ENCODE results near the gene NTNG2. TPM values are rescaled to one million over a fixed set of nuclear protein-coding genes. Genes with fewer than 3 reads are reported as not detected.

Gene NTNG2
- polyA plus RNA-seq, 4 donors: 0.33 to 0.50 (median 0.38) TPM

DNA sequence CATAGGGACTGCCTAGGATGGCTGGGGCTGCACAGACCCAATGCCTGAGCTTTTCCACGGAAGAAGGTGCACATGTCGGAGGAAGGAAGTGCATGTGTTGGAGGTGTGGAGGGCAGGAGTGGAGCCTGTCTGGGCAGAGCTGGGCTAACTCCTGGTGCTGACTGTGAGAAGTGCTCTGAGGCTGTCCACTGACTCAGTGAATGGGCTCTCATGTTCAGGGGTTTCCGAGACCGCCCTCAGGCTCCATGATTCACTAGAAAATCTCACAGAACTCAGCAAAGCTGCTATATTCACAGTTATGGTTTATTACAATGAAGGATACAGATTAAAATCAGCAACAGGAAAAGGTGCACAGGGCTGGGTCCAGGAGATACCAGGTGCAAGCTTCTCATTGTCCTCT is 37.2 kb downstream of the NTNG2 start:
- no peak for DNase-seq (ENCODE audit: low read depth in 4 of 4, low spot score in 3 of 4)

GRCh38 chr9:132200706-132201105 is 38.8 kb downstream of the NTNG2 start:
- no peak for DNase-seq (ENCODE audit: low read depth in 4 of 4, low spot score in 3 of 4)

DNA sequence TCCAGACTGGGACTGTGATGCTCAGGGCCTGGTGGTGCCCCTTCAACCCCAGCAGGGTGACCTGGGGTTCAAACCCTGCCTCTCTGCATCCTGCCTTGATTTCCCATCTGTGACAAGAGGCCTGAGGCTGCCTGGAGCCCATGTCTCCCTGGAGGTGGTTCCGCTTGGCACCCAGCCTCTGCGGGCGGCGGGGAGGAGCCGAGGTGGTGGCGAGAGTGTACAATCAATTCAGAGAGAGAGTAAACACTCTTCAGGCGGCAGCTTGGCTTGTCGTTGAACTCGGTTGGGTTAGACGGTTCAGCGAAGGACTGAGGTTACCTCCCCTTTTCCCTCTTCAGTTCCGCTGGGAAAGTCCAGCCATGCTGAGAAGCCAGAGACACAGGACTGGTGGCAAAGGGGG is 39.3 kb downstream of the NTNG2 start:
- no peak for DNase-seq (ENCODE audit: low read depth in 4 of 4, low spot score in 3 of 4)

DNA sequence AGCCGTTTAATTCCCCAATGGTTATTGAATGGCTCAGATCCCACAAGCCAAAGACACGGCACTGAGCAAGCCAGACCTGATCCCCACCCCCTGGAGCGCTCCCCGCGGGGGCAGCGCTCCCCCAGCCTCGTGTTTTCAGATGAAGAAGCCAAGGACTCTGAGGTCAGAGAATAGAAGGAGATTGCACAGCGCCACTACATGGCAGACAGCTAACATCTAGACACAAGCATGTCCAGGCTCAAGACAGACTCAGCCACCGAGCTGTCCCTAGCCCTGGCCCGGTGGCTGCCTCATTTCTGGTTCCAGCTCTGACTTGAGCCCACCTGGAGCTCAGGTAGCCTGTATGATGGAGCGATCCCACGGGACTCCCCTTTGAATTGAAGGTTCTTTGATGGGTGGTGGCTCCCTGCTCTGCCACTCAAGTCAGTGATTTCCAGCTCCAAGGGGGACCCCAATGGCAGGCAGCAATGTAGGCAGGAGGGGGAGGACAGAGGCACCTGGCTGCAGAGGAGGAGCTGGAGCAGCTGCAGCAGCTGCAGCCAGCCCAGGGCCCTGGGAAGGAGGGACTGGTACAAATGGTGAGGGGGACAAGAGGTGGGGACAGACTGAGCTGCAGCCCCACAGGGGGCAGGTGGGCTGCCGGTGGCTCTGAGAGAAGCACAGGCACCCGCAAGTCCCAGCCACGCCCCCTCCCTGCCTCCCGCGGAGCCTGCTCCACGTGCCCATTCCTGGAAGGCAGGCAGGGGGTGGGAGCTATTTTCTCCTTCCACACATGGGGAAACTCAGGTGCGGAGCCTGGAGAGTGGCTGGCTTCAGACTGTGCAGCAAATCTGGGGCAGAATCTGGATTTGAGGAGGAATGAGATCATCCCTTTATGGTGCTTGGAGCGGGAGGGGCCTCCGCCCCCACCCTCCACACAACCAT is 40.2 kb downstream of the NTNG2 start:
- DNase-seq (ENCODE audit: low read depth in 4 of 4, low spot score in 3 of 4): no peak

DNA sequence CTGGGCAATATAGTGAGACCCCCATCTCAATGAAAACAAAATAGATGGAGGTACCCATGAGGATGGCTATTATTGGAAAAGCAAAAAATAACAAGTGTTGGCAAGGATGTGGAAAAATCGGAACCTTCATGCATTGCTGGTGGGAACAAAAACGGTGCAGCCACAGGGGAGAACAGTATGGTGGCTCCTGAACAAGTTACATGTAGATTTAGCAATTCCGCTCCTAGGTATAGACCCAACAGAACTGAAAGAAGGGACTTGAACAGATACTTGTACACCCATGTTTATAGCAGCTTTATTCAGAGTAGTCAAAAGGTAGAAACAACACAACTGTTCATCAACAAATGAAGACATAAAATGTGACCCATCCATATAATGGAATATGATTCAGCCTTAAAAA is 43.0 kb downstream of the NTNG2 start:
- no peak for DNase-seq (ENCODE audit: low read depth in 4 of 4, low spot score in 3 of 4)

DNA sequence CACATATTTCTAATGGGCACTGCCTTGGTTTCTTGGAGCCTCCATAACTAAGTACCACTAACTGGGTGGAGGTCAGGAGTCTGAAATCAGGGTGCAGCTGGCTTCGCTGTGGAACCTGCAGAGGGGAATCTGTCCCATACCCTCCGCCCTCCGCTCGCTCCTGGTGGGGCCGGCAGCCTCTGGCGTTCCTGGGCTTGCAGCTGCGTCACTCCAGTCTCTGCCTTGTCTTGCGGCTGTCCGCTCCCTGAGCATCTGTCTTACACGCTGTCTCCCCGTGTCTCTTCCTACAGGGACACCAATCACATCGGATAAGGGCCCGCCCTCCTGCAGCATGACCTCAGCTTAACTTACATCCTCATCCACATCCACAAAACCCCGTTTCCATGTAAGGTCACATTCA is 45.4 kb downstream of the NTNG2 start:
- DNase-seq (ENCODE audit: low read depth in 4 of 4, low spot score in 3 of 4): no peak

DNA sequence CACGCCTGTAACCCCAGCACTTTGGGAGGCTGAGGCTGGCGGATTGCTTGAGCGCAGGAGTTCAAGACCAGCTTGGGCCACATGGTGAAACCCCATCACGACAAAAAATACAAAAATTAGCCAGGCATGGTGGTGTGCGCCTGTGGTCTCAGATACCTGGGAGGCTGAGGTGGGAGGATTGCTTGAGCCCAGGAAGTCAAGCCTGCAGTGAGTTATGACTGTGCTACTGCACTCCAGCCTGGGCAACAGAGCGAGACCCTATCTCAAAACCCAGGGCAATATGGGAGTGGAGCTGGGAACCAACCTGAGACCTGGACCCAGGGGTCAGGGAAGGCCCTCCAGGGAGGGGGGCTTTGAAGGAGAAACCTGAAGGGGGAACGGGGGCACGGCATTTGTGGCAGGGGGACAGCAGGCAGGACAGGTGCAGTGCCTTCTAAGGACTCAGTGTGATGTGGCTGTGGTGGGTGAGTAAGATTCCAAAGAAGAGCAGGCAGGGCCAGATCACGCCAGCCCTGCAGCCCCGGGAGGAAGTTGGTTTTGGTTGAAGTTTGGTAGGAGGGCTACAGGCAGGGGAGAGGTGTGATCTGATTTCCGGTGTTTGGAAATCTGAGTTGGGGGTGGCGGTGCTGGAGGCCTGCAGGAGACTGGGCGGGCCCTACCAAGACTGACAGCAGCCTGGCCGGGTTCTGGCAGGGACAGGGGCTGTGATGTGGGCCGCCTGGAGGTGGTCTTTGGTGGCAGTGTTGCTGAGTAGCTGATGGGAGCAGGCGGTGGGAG is 46.2 kb downstream of the NTNG2 start:
- DNase-seq (ENCODE audit: low read depth in 4 of 4, low spot score in 3 of 4): no peak

- no peak for DNase-seq (ENCODE audit: low read depth in 4 of 4, low spot score in 3 of 4)
These were observed 47.4 kb downstream of the NTNG2 start for GRCh38 chr9:132209228-132209627.

GRCh38 chr9:132210472-132211145 is 48.8 kb downstream of the NTNG2 start:
- DNase-seq (ENCODE audit: low read depth in 4 of 4, low spot score in 3 of 4): no peak

- no peak for DNase-seq (ENCODE audit: low read depth in 4 of 4, low spot score in 3 of 4)
These were observed 49.7 kb downstream of the NTNG2 start for GRCh38 chr9:132211570-132211969.

DNA sequence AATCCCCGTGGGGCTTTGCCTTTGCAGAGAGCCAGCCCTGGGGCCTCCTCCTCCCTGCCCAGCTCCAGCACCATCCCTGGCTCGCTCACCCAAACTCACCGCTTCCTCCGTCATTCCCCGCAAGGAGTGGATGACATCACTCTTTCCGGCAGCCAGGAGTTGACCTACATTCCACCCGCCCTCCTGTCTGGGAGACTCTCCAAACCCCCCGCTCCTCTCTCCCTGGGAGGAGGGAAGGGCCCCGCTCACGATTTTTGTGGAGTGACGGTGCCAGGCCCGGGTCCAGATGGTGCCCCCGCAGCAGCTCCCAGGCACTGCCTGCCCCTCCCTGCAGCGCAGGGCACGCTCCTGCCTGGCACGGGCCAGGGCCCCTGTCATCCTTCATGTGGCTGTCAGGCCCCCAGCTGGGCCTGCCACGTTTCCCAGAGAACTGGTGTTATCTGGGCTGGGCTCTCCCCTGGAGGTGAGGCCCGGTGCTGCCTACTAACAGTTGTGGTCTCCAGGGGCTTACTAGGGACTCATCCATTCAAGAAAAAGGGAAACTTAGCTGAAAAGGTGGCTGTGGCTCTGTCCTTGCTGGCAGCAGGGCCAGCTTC is 52.3 kb downstream of the NTNG2 start:
- DNase-seq (ENCODE audit: low read depth in 4 of 4, low spot score in 3 of 4): peak in 2 of 4 donors; percentile 16 to 47

DNA sequence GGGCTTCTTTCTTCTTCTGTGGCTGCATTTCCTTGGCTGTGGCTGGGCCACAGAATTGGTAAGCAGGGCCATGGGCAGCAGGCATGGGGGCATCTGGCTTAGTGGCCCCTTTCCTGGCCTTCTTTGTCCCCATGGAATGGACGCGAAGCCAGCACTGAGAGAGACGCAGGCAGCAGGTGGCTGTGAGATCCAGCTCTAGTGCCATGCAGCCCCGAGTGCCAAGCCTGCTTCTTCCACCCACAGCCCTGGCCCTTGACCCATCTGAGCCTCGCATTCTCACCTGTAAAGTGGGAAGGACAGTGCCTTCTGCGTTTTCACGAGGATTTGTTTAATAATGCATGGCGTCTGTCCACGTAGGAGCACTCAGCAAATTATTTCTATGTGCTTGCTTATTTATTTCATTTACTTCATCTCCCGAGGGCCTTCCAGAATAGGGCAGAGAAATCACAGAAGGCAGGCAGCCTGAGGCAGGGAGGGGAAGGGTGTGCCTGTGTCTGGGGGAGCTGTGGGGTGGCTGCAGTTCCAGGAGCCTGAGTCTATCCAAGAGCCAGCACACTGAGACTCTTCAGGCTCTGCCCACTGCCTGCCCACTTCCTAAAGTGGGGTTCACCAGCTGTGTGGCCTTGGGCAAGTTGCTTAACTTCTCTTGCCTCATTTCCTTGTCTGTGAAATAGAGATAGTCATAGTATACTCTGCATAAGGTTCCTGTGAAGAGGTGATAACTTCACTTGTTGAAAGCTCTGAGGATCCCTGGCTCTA is 55.2 kb downstream of the NTNG2 start:
- DNase-seq (ENCODE audit: low read depth in 4 of 4, low spot score in 3 of 4): no peak

- DNase-seq (ENCODE audit: low read depth in 4 of 4, low spot score in 3 of 4): no peak
These were observed 56.4 kb downstream of the NTNG2 start for GRCh38 chr9:132218208-132218607.

DNA sequence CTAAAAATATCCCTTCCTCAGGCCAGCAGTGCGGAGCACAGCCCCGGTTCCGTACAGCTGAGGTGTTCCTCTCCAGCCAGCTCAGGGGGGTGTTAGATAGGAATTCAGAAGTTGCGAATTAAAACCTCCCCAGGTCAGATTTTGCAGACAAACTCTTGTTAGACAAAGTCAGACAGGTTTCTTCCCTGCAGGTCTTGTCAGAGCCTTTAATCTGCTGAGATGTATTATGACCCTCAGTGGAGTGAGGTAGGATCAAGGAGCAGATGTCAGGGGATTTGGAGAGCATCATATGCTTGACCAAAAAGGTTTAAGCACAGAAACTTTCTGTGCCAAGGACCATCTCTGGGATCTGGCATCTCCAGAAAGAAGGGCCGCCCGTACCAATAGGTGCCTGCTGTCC is 60.1 kb downstream of the NTNG2 start:
- DNase-seq (ENCODE audit: low read depth in 4 of 4, low spot score in 3 of 4): no peak

DNA sequence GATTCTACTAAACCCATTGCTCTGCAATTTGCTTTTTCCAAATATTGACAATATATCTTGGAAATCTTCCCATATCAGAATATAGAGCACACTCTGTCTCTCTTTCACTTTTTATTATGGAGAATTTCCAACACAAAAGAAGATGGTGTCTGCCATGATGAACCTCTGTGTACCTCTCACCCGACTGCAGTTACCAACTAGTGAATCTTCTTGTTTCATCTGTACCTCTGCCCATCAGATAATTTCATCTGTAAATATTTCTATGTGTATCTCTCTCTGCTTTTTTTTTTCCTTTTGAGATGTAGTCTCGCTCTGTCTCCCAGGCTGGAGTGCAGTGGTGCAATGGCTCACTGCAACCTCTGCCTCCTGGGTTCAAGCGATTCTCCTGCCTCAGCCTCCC is 62.8 kb downstream of the NTNG2 start:
- DNase-seq (ENCODE audit: low read depth in 4 of 4, low spot score in 3 of 4): no peak

DNA sequence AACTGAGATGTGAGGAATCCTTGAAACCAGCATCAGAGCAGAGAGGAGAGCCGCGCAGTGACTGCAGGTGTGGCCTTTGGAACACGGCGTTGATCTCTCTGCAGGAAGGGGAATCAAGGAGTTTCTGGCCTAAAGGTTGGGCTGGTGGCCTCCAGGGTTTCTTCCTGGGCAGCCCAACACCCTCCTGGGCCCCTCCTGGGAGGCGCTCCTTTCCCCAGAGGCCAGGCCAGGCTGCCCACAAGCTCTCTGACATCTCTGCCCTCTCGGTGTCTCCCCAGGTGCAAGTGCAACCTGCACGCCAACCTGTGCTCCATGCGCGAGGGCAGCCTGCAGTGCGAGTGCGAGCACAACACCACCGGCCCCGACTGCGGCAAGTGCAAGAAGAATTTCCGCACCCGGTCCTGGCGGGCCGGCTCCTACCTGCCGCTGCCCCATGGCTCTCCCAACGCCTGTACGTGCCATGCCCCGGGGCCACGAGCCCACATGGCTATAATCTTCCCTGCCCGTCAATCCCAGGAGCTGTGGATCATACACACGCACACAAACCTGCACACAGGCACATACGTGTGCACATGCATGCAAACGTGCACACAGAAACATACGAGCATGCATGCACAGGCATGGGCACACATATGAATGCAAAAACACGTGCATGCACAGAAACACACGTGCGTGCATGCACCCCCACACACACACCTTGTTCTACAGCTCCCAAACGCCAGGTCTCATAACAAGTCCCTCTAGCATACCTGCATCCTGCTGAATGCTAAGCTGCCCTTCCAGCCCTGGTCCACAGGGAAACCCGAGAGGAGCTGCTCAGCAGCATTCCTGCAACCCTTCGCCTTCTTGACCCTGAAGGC is 64.9 kb downstream of the NTNG2 start:
- DNase-seq (ENCODE audit: low read depth in 4 of 4, low spot score in 3 of 4): no peak

DNA sequence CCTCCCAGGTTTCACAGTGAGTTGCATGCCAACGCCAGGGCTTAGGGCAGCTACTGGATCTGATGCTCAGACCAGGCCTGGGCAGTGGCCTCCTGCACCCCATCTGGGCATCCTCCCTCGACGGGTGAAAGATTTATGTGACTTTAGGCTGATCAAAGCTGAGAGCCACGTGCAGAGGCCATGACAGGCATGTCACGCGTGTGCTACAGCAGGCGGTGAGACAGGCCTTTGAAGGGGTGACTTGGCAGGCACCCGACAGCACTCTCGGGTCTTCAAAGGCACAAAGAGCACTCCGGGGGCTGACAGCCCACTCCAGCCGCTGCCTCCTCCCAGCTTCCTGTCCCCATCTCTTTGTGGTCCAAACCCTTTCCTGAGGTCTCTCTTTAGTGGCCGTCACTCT is 66.2 kb downstream of the NTNG2 start:
- no peak for DNase-seq (ENCODE audit: low read depth in 4 of 4, low spot score in 3 of 4)

- no peak for DNase-seq (ENCODE audit: low read depth in 4 of 4, low spot score in 3 of 4)
These were observed 68.7 kb downstream of the NTNG2 start for GRCh38 chr9:132230605-132231004.

DNA sequence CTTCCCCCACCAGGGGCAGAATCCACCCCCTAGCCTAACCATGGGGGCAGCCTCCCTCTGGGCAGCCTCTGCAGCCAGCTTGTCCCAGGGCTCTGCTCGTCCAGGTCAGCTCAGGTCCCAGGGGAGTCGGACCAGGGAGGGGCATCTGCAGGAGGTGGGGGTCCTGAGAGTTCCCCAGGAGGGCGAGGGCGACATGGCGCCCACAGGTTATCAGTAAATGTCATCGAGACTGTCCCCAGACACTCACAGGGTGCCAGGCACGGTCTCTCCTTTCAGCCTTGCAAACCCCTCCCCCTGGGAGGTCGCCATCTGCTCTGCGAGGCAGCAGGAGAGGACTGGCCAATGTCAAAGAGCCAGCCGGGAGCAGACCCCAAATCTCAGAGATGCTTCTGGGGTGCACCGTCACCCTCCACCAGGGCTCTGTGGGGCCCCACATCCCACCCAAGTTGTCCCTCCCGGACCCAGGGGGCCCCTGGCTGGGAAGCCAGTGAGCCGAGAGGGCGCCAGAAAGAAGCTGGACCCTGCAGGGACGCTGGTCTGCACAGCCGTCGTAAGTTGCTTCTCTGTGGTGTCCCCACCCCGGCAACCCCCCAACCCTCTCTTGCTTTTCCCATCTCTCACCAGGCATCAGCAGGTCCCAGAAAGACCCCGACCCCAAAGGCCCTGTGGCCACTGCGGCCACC is 69.3 kb downstream of the NTNG2 start:
- DNase-seq (ENCODE audit: low read depth in 4 of 4, low spot score in 3 of 4): no peak

Measured in left renal pelvis (tissue), 4 donors.